ENCODE data around the gene NPHS2. TPM values are rescaled to one million over a fixed set of nuclear protein-coding genes. Genes with fewer than 3 reads are reported as not detected.

NPHS2 gene
- total RNA-seq (not detected), polyA plus RNA-seq (not detected)
- long read RNA-seq, donor 1 = 0 reads
- long read RNA-seq, donor 2 = 0 reads
- long read RNA-seq, donor 3 = 0 reads

- H3K4me1 ChIP-seq = peaks cover 0 to 6% (median 0%) of the 10 kb centered on the region in 12 donors
- H3K9me3 ChIP-seq = no peaks in the 10 kb centered on the region
- ATAC-seq (no peak), DNase-seq (no peak)
- TF ChIP-seq CTCF (IDR thresholded peaks at IDR 0.05) (no peak), POLR2A (IDR thresholded peaks at IDR 0.05) (no peak)
- no peaks in the 10 kb centered on the region for H3K36me3 ChIP-seq
- no peak within 1 kb of the TSS for H3K27ac ChIP-seq
- WGBS, 4 donors = 3 to 6% (median 4%) methylated on average over 44 to 77 of the region's 77 CpGs
- H3K4me3 ChIP-seq = no peak within 1 kb of the TSS
- intact Hi-C loops (cut with DNase I) = no loop called here
- peaks cover 20 to 68% (median 30%) of the 10 kb centered on the region in 9 donors for H3K27me3 ChIP-seq
These were observed at the start of gene NPHS2 for GRCh38 chr1:179575497-179576314. Gene NPHS2, minus strand, starts transcription at chr1:179575948. Its CDS starts 84 bp downstream, at chr1:179575864.

DNA sequence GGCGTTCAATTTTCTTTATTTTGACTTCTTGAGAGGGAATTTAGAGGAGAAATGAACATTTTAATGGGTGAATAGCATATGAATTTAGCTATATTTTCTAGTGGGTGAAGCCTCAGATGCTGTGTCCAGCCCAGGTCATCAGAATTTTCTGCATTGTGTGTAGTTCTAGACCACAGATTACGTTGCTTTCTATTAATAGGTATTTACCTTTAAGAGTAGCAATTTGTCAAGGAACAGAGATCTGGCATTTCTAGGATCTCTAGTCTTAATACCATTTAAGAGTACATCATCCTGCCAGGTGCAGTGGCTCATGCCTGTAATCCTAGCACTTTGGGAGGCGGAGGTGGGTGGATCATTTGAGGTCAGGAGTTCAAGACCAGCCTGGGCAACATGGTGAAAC, 36.6 kb upstream of the NPHS2 start:
- 74 to 82% (median 80%) methylated on average over 3 of the region's 3 CpGs for WGBS, 4 donors
- DNase-seq = no peak

DNA sequence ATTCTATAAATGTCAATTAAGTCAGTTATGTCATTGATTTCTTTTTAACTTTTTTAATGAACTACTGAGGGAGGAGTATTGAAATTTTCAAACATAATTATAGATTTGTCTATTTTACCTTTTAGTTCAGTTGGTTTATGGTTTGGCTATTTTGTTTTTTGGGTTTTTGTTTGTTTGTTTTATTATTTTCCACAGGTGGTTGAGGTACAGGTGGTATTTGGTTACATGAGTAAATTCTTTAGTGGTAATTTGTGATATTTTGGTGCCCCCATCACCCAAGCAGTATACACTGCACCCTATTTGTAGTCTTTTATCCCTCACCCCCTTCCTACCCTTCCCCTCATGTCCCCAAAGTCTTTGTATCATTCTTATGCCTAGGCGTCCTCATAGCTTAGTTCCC, 25.3 kb upstream of the NPHS2 start:
- H3K27ac ChIP-seq = no peak overlapping the region
- DNase-seq (no peak), ATAC-seq (no peak)
- H3K27me3 ChIP-seq = peaks cover 0 to 21% (median 3%) of the 10 kb centered on the region in 9 donors
- TF ChIP-seq POLR2A (IDR thresholded peaks at IDR 0.05) (no peak), CTCF (IDR thresholded peaks at IDR 0.05) (no peak)
- WGBS, 4 donors = 75 to 96% (median 87%) methylated on average over 1 of the region's 1 CpG
- peaks cover 0 to 6% (median 0%) of the 10 kb centered on the region in 12 donors for H3K9me3 ChIP-seq
- H3K4me3 ChIP-seq = no peak overlapping the region
- no peaks in the 10 kb centered on the region for H3K36me3 ChIP-seq
- no peaks in the 10 kb centered on the region for H3K4me1 ChIP-seq
- intact Hi-C loops (cut with DNase I) = no loop called here

More for the DNA sequence above, 36.6 kb upstream of the NPHS2 start:
- H3K9me3 ChIP-seq = no peaks in the 10 kb centered on the region
- no peak for ATAC-seq
- no peaks in the 10 kb centered on the region for H3K4me1 ChIP-seq
- H3K36me3 ChIP-seq = no peaks in the 10 kb centered on the region
- no peak overlapping the region for H3K4me3 ChIP-seq
- no peak overlapping the region for H3K27ac ChIP-seq
- intact Hi-C loops (cut with DNase I) = no loop called here
- H3K27me3 ChIP-seq = peaks cover 0 to 29% (median 0%) of the 10 kb centered on the region in 9 donors
- TF ChIP-seq POLR2A (IDR thresholded peaks at IDR 0.05) = no peak
- TF ChIP-seq CTCF (IDR thresholded peaks at IDR 0.05) = no peak

DNA sequence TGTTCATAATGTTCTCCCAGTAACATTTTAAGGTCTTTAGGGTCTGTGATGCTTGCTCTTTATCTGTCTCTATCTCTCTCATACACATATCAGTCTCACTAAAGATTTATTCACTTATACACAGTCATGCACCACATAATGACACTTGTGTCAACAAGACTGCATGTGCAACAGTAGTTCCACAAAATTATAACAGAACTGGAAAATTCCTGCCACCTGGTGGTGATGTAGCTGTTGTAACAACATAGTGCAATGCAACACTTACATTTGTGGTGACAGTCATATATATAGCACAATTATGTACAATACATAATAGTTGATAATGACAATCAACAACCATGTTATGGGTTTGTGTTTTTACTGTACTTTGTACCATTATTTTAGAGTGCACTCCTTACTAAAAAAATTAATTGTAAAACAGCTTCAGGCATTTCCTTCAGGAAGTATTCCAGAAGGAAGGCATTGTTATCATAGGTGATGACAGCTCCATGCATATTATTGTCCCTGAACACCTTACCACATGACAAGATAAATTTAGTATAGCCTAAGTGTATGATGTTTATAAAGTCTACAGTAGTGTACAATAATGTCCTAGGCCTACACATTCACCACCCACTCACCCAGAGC, 24.0 kb upstream of the NPHS2 start:
- Histone ChIP-seq H3K4me1 (no peaks in the 10 kb centered on the region), H3K36me3 (no peaks in the 10 kb centered on the region), H3K27me3 (peaks cover 0 to 27% (median 4%) of the 10 kb centered on the region in 9 donors), H3K9me3 (peaks cover 0 to 6% (median 0%) of the 10 kb centered on the region in 12 donors), H3K4me3 (no peak overlapping the region), H3K27ac (no peak overlapping the region)
- DNase-seq (no peak), ATAC-seq (no peak)
- intact Hi-C loops (cut with DNase I) = no loop called here
- TF ChIP-seq POLR2A (IDR thresholded peaks at IDR 0.05) = no peak
- peak in 9 of 12 donors; percentile 14 to 38 (median 20) for TF ChIP-seq CTCF (IDR thresholded peaks at IDR 0.05)
